SK-N-SH (cell line): ENCODE data around the gene LETM1. TPM values are rescaled to one million over a fixed set of nuclear protein-coding genes. Genes with fewer than 3 reads are reported as not detected.

Experiments used
- CTCF ChIA-PET: fragments of 300-600, 350-600 bp; formaldehyde crosslinking; extraction: SDS; loops from one replicate; lab custom pipeline; 2021; lab: Yijun Ruan, JAX
- POLR2A ChIA-PET: fragments of 350-600 bp; sonication (Branson Sonifier 250); formaldehyde crosslinking; extraction: SDS; loops from one replicate; lab custom pipeline; 2020; ENCODE audit warnings: antibody characterized with exemption, inconsistent platforms; lab: Yijun Ruan, JAX
- DNase-seq: peaks from one replicate; pipeline ENCODE4 v3.0.0; 2012
- H2AFZ ChIP-seq: fragments of 200-600 bp; sonication (generic); 2 replicates; pipeline ENCODE4 v1.8.1; 2016; ENCODE audit warnings: antibody characterized with exemption, mild to moderate bottlenecking, low read depth
- H3F3A ChIP-seq: fragments of 200-600 bp; sonication (generic); replicated peaks from 2 replicates; pipeline ENCODE3; 2016; ENCODE audit warnings: antibody characterized with exemption, mild to moderate bottlenecking; ENCODE audit not compliant: insufficient read depth
- H3K27ac ChIP-seq, 2 experiments: fragments of 200-500 bp in 1 of 2; fragments of 200-600 bp in 1 of 2; sonication (Bioruptor generic) in 1 of 2; sonication (generic), shearing (Covaris generic) in 1 of 2; 2 replicates each; pipeline versions ENCODE4 v1.5.1 to v1.6.1; 2014 to 2016; ENCODE audit warnings: low read depth in 2 of 2, inconsistent platforms in 1 of 2, low read length in 1 of 2, mild to moderate bottlenecking in 1 of 2, mixed read lengths in 1 of 2
- H3K27me3 ChIP-seq: fragments of 200-600 bp; sonication (generic), shearing (Covaris generic); 2 replicates; pipeline ENCODE4 v1.6.1; 2016; ENCODE audit warnings: mixed run types; ENCODE audit not compliant: insufficient read depth
- H3K36me3 ChIP-seq, 2 experiments: fragments of 200-500 bp in 1 of 2; fragments of 200-600 bp in 1 of 2; sonication (Bioruptor generic) in 1 of 2; sonication (generic) in 1 of 2; replicated peaks in 1 of 2; 2 replicates each; pipeline versions ENCODE3 to v1.5.1; 2014 to 2016; ENCODE audit warnings: low read length in 1 of 2, mild to moderate bottlenecking in 1 of 2; ENCODE audit not compliant: insufficient read depth in 2 of 2, control insufficient read depth in 1 of 2
- H3K4me1 ChIP-seq, 2 experiments: fragments of 200-500 bp in 1 of 2; fragments of 200-600 bp in 1 of 2; sonication (Bioruptor generic) in 1 of 2; sonication (generic), shearing (Covaris generic) in 1 of 2; 2 replicates each; pipeline versions ENCODE4 v1.5.1 to v1.6.1; 2014 to 2016; ENCODE audit warnings: low read depth in 1 of 2, low read length in 1 of 2, mixed run types in 1 of 2; ENCODE audit not compliant: insufficient read depth in 2 of 2, control insufficient read depth in 1 of 2
- H3K4me2 ChIP-seq: fragments of 200-600 bp; sonication (generic), shearing (Covaris generic); 2 replicates; pipeline ENCODE4 v1.6.1; 2017; ENCODE audit warnings: mixed run types
- H3K4me3 ChIP-seq, 2 experiments: fragments of 200-500 bp in 1 of 2; fragments of 200-600 bp in 1 of 2; sonication (Bioruptor generic) in 1 of 2; sonication (generic), shearing (Covaris generic) in 1 of 2; 2 replicates each; pipeline versions ENCODE4 v1.5.1 to v1.8.1; 2014 to 2016; ENCODE audit warnings: low read depth in 2 of 2, inconsistent platforms in 1 of 2, low read length in 1 of 2, mild to moderate bottlenecking in 1 of 2, mixed read lengths in 1 of 2, moderate library complexity in 1 of 2
- H3K79me2 ChIP-seq: fragments of 200-600 bp; sonication (generic); 2 replicates; pipeline ENCODE4 v1.8.1; 2017; ENCODE audit warnings: mild to moderate bottlenecking; ENCODE audit not compliant: insufficient read depth
- H3K9ac ChIP-seq: fragments of 200-600 bp; sonication (generic); 2 replicates; pipeline ENCODE4 v1.6.1; 2017; ENCODE audit warnings: mixed run types
- H3K9me2 ChIP-seq: fragments of 200-600 bp; sonication (generic); 2 replicates; pipeline ENCODE4 v1.6.1; 2017; ENCODE audit warnings: mixed run types
- H3K9me3 ChIP-seq: fragments of 200-600 bp; sonication (generic); 2 replicates; pipeline ENCODE4 v1.6.1; 2017; ENCODE audit warnings: mixed run types, mild to moderate bottlenecking, moderate library complexity
- H4K20me1 ChIP-seq: fragments of 200-600 bp; sonication (generic); 2 replicates; pipeline ENCODE4 v1.6.1; 2017; ENCODE audit warnings: mild to moderate bottlenecking, mixed run types; ENCODE audit not compliant: insufficient read depth
- CTCF ChIP-seq: fragments of 200-600 bp; sonication (generic); IDR thresholded peaks from 2 replicates; pipeline ENCODE4 v1.6.1; 2017; ENCODE audit warnings: antibody characterized with exemption, mild to moderate bottlenecking, moderate library complexity
- FOSL2 ChIP-seq: IDR thresholded peaks from 2 replicates; pipeline ENCODE4 v1.4.0; 2012; ENCODE audit warnings: low read depth, mild to moderate bottlenecking, moderate library complexity, borderline replicate concordance
- FOXJ3 ChIP-seq: sonication (generic); formaldehyde crosslinking; IDR thresholded peaks from 2 replicates; pipeline ENCODE4 v1.5.1; 2020; ENCODE audit warnings: mild to moderate bottlenecking, missing genetic modification reagents
- FOXM1 ChIP-seq: IDR thresholded peaks from 2 replicates; pipeline ENCODE4 v1.4.0; 2012; ENCODE audit warnings: low read depth, mild to moderate bottlenecking
- GATA2 ChIP-seq: sonication (generic); formaldehyde crosslinking; IDR thresholded peaks from 2 replicates; pipeline ENCODE4 v1.5.0; 2020; ENCODE audit warnings: mild to moderate bottlenecking, missing genetic modification reagents
- JUND ChIP-seq: IDR thresholded peaks from 2 replicates; pipeline ENCODE4 v1.4.0; 2012
- MXI1 ChIP-seq: IDR thresholded peaks from 2 replicates; pipeline ENCODE4 v1.6.1; 2012; ENCODE audit warnings: mild to moderate bottlenecking, low read depth, low read length, improper control_type of control experiment
- NFIC ChIP-seq: IDR thresholded peaks from 2 replicates; pipeline ENCODE4 v1.4.0; 2012; ENCODE audit warnings: borderline replicate concordance
- NRF1 ChIP-seq: IDR thresholded peaks from 2 replicates; pipeline ENCODE4 v1.6.1; 2012; ENCODE audit warnings: low read depth, mild to moderate bottlenecking, low read length
- PBX3 ChIP-seq: IDR thresholded peaks from 2 replicates; pipeline ENCODE4; 2012
- POLR2AphosphoS5 ChIP-seq: IDR thresholded peaks from 2 replicates; pipeline ENCODE4 v1.6.1; 2012; ENCODE audit warnings: low read depth, low read length
- RAD21 ChIP-seq: IDR thresholded peaks from 2 replicates; pipeline ENCODE4 v1.6.1; 2012; ENCODE audit warnings: mild to moderate bottlenecking, low read length
- RCOR1 ChIP-seq: fragments of 150-350 bp; IDR thresholded peaks from 2 replicates; pipeline ENCODE4 v1.6.1; 2017; ENCODE audit warnings: antibody characterized with exemption, low read length
- RFX5 ChIP-seq: IDR thresholded peaks from 2 replicates; pipeline ENCODE4 v1.6.1; 2012; ENCODE audit warnings: mild to moderate bottlenecking, improper control_type of control experiment, low read length
- SMC3 ChIP-seq: IDR thresholded peaks from 2 replicates; pipeline ENCODE4 v1.6.1; 2012; ENCODE audit warnings: low read depth, low read length, improper control_type of control experiment
- TAF1 ChIP-seq: IDR thresholded peaks from 2 replicates; pipeline ENCODE4 v1.6.1; 2012; ENCODE audit warnings: low read depth, mild to moderate bottlenecking, low read length, moderate library complexity, borderline replicate concordance
- USF1 ChIP-seq: IDR thresholded peaks from 2 replicates; pipeline ENCODE4 v1.4.0; 2012; ENCODE audit warnings: low read depth, borderline replicate concordance
- WGBS: methylation state at CpG from one replicate; pipeline ENCODE4 v1.1.6; 2017; ENCODE audit warnings: low lambda C conversion rate; 5-methylcytosine and 5-hydroxymethylcytosine counted together
- polyA plus RNA-seq, 3 experiments: library from polyadenylated mRNA; depleted of rRNA; stranded (reverse); fragments of >200 nt; gene quantifications; 2 replicates each; pipeline ENCODE4 v1.2.3, GENCODE V29; 2012
- TF ChIP-seq, protein P1 (sequence below): fragments of 150-350 bp; IDR thresholded peaks from 2 replicates; pipeline ENCODE4 v1.6.1; 2016; ENCODE audit warnings: mild to moderate bottlenecking, low read depth, low read length

The LETM1 gene
- polyA plus RNA-seq, 1 of the 3 experiments (the other 2 are of a cell fraction): 25.8 TPM

DNA sequence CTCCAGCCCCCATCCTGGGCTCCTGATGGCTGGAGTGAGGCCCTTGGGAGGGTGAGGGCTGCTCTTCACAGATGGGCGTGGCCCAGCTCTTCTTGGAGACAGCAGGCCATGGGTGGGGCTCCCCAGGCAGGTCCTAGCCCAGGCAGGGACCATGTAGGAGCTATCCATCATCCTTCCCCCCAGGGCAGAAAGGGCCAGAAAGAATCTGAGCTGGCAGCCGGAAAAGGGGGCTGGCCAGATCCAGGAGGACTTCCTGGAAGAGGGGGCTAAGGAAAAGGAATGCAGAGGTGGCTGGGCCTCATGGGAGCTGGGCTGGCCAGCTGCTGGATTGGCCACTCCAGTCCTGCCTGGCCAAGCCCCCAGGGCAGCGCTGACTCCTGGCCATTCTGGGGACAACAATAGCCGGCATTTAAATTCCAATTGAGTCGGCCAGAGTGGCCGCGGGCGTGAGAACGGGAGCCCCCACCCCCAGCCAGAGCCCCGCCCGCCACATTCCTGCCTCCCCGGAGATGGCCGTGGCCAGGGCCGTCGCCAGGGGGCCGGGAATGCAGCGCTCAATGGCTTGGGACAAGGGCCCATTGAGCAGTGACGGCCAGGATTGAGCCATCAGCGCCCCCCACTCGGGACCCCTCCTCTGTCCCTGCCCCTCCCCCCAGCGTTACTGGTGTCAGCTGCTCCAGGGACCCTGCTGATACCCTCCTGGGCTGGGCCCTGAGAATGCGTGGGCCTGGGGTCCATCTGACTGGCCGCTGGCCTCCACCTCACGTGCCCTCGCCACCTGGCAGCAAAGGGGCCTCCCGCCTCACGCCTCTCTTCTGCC is 77.9 kb downstream of the LETM1 start:
- Histone ChIP-seq H3K4me2 (no peak overlapping the region), H3K9me2 (no peaks in the 10 kb centered on the region), H3K9me3 (no peaks in the 10 kb centered on the region), H2AFZ (no peak overlapping the region), H3K9ac (no peak overlapping the region), H3K4me3 (no peak overlapping the region), H4K20me1 (no peaks in the 10 kb centered on the region), H3K27me3 (no peaks in the 10 kb centered on the region), H3F3A (no peaks in the 10 kb centered on the region), H3K36me3 (no peaks in the 10 kb centered on the region), H3K27ac (no peak overlapping the region), H3K4me1 (peaks cover 0 to 27% of the 10 kb centered on the region in 2 experiments; a peak in 1 of 4 replicates), H3K79me2 (no peaks in the 10 kb centered on the region)
- TF ChIP-seq RAD21 (no peak), PBX3 (no peak), NRF1 (no peak), POLR2AphosphoS5 (no peak), FOSL2 (no peak), JUND (no peak), CTCF (no peak), TAF1 (no peak), RCOR1 (no peak), FOXM1 (no peak), FOXJ3 (no peak), USF1 (no peak), RFX5 (no peak), GATA2 (no peak), SMC3 (no peak), MXI1 (no peak), NFIC (no peak)
- TF ChIP-seq, protein P1, sequence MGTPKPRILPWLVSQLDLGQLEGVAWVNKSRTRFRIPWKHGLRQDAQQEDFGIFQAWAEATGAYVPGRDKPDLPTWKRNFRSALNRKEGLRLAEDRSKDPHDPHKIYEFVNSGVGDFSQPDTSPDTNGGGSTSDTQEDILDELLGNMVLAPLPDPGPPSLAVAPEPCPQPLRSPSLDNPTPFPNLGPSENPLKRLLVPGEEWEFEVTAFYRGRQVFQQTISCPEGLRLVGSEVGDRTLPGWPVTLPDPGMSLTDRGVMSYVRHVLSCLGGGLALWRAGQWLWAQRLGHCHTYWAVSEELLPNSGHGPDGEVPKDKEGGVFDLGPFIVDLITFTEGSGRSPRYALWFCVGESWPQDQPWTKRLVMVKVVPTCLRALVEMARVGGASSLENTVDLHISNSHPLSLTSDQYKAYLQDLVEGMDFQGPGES: no peak
- 91% methylated on average over 14 of the region's 27 CpGs for WGBS
- CTCF ChIA-PET: interaction anchor here (0.6 to 2.8 kb wide), 7 partner anchors 10 to 51 kb away, joined by 3 to 15 read pairs (median 3); no protein-coding TSS in a partner anchor
- POLR2A ChIA-PET: interaction anchor here (1.4 kb wide), 1 partner anchor 15 kb away, joined by 6 read pairs; the partner anchor contains the start of gene FGFR3
- DNase-seq: no peak
